Fibroblast of lung (primary cell): Measurements from ENCODE around the gene GFOD2. TPM values are rescaled to one million over a fixed set of nuclear protein-coding genes. Genes with fewer than 3 reads are reported as not detected.

Experiments
- DNase-seq, 2 donors: peaks; one replicate each; pipeline versions ENCODE4 v3.0.0 to v3.0.0-alpha.2; 2010; ENCODE audit warnings: low read depth in 2 of 2
- H2AFZ ChIP-seq: 2 replicates; pipeline ENCODE4 v1.5.1; 2012; ENCODE audit warnings: low read length, control low read depth, inconsistent platforms
- H3K27ac ChIP-seq: 2 replicates; pipeline ENCODE4 v1.5.1; 2011; ENCODE audit warnings: low read length, control low read depth; ENCODE audit not compliant: insufficient read depth
- H3K27me3 ChIP-seq: 2 replicates; pipeline ENCODE4 v1.5.1; 2011; ENCODE audit warnings: mild to moderate bottlenecking, low read length; ENCODE audit not compliant: control insufficient read depth, insufficient read depth
- H3K36me3 ChIP-seq: 2 replicates; pipeline ENCODE4 v1.5.1; 2011; ENCODE audit warnings: low read length; ENCODE audit not compliant: control insufficient read depth, insufficient read depth
- H3K4me1 ChIP-seq: 2 replicates; pipeline ENCODE4 v1.5.1; 2011; ENCODE audit warnings: low read length; ENCODE audit not compliant: control insufficient read depth, insufficient read depth; ENCODE audit errors: extremely low read depth
- H3K4me2 ChIP-seq: 2 replicates; pipeline ENCODE4 v1.5.1; 2011; ENCODE audit warnings: low read length, control low read depth; ENCODE audit not compliant: insufficient read depth; ENCODE audit errors: extremely low read depth
- H3K4me3 ChIP-seq, 4 experiments: fragments of 200-600 bp in 1 of 4; sonication (generic) in 1 of 4; replicated peaks in 1 of 4; 2 replicates each; pipeline ENCODE4 v1.5.1; 2011 to 2016; ENCODE audit warnings: low read length in 4 of 4, low read depth in 3 of 4, mild to moderate bottlenecking in 3 of 4, control low read depth in 2 of 4, inconsistent platforms in 1 of 4, mixed read lengths in 1 of 4; ENCODE audit not compliant: insufficient read depth in 1 of 4; ENCODE audit errors: control extremely low read depth in 1 of 4
- H3K79me2 ChIP-seq: 2 replicates; pipeline ENCODE4 v1.5.1; 2012; ENCODE audit warnings: mild to moderate bottlenecking, low read length, inconsistent platforms; ENCODE audit not compliant: control insufficient read depth, insufficient read depth
- H3K9ac ChIP-seq: 2 replicates; pipeline ENCODE4 v1.5.1; 2011; ENCODE audit warnings: mild to moderate bottlenecking, low read length, control low read depth; ENCODE audit not compliant: insufficient read depth
- H3K9me3 ChIP-seq: 2 replicates; pipeline ENCODE4 v1.5.1; 2012; ENCODE audit warnings: low read depth, low read length; ENCODE audit not compliant: control insufficient read depth, insufficient read depth
- H4K20me1 ChIP-seq: 2 replicates; pipeline ENCODE4 v1.5.1; 2011; ENCODE audit warnings: low read length; ENCODE audit not compliant: control insufficient read depth, insufficient read depth; ENCODE audit errors: extremely low read depth
- EZH2 ChIP-seq: IDR thresholded peaks from 2 replicates; pipeline ENCODE4 v1.5.1; 2012; ENCODE audit warnings: low read length, control low read depth, mild to moderate bottlenecking; ENCODE audit errors: missing control alignments
- polyA plus RNA-seq, 2 donors: library from polyadenylated mRNA; depleted of rRNA in 1 of 2; stranded (reverse) in 1 of 2; unstranded in 1 of 2; fragments of >200 nt; gene quantifications; 2 replicates each; pipeline ENCODE4 v1.2.1, GENCODE V29; 2011 to 2012; ENCODE audit warnings: missing spikeins in 1 of 2
- total RNA-seq: library from RNA; depleted of rRNA; stranded (reverse); fragments of >200 nt; gene quantifications from 2 replicates; pipeline ENCODE4 v1.2.1, GENCODE V29; 2014
- TF ChIP-seq, protein P1 (sequence below), 2 donors: IDR thresholded peaks in 1 of 2; conservative IDR thresholded peaks in 1 of 2; 1 replicate in 1 of 2; 2 replicates in 1 of 2; pipeline ENCODE4 v1.5.1; 2011 to 2012; ENCODE audit warnings: low read length in 2 of 2, control low read depth in 1 of 2, inconsistent platforms in 1 of 2, low read depth in 1 of 2, mild to moderate bottlenecking in 1 of 2

The GFOD2 gene
- total and polyA plus RNA-seq, 2 donors (not counting 1 experiment from before 2014, with no cell fraction given): 9.2 to 15.2 TPM

DNA sequence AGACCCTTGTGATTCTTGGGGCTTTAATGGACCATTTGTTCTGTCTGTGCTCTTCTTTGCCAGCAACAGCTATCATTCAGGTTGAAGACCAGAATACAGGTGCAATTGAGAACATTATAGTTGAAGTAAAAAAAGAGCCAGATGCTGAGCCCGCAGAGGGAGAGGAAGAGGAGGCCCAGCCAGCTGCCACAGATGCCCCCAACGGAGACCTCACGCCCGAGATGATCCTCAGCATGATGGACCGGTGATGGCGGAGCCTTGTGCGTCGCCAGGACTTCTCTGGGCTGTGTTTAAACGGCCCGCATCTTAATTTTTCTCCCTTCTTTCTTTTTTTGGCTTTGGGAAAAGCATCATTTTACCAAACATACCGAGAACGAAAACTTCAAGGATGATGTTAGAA is 81.5 kb downstream of the GFOD2 start:
- Histone ChIP-seq H3K4me1 (no peaks in the 10 kb centered on the region), H3K36me3 (no peaks in the 10 kb centered on the region), H3K27ac (no peak overlapping the region), H3K4me3 (no peak overlapping the region), H3K79me2 (no peaks in the 10 kb centered on the region), H3K9ac (no peak overlapping the region), H3K9me3 (no peaks in the 10 kb centered on the region), H4K20me1 (no peaks in the 10 kb centered on the region), H3K27me3 (no peaks in the 10 kb centered on the region), H2AFZ (no peak overlapping the region), H3K4me2 (no peak overlapping the region)
- TF ChIP-seq, protein P1, sequence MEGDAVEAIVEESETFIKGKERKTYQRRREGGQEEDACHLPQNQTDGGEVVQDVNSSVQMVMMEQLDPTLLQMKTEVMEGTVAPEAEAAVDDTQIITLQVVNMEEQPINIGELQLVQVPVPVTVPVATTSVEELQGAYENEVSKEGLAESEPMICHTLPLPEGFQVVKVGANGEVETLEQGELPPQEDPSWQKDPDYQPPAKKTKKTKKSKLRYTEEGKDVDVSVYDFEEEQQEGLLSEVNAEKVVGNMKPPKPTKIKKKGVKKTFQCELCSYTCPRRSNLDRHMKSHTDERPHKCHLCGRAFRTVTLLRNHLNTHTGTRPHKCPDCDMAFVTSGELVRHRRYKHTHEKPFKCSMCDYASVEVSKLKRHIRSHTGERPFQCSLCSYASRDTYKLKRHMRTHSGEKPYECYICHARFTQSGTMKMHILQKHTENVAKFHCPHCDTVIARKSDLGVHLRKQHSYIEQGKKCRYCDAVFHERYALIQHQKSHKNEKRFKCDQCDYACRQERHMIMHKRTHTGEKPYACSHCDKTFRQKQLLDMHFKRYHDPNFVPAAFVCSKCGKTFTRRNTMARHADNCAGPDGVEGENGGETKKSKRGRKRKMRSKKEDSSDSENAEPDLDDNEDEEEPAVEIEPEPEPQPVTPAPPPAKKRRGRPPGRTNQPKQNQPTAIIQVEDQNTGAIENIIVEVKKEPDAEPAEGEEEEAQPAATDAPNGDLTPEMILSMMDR (conservative IDR thresholded peaks at IDR 0.05 in 1 of 2, IDR thresholded peaks at IDR 0.05 in 1 of 2; ENCODE audit: low read depth in 1 of 2, low read length in 2 of 2): no peak
- DNase-seq: no peak

DNA sequence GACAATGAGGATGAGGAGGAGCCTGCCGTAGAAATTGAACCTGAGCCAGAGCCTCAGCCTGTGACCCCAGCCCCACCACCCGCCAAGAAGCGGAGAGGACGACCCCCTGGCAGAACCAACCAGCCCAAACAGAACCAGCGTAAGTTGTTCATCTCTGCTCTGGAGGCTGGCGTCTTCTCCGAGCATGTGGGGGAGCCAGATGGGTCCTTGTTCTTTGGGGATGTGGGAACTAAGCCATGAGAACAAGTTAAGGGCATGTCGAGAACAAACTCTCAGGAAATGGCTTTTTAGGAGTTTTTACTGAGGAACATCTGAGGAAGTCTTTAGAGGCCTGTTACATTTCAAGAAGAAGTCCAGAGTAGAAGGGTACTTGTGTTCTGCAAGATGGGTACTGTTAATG is 82.4 kb downstream of the GFOD2 start:
- Histone ChIP-seq H3K36me3 (peaks cover under 1% of the 10 kb centered on the region), H4K20me1 (no peaks in the 10 kb centered on the region), H3K4me1 (no peaks in the 10 kb centered on the region), H3K4me3 (no peak overlapping the region), H3K9ac (no peak overlapping the region), H3K4me2 (no peak overlapping the region), H3K9me3 (no peaks in the 10 kb centered on the region), H2AFZ (no peak overlapping the region), H3K79me2 (no peaks in the 10 kb centered on the region), H3K27me3 (no peaks in the 10 kb centered on the region), H3K27ac (no peak overlapping the region)
- TF ChIP-seq EZH2: no peak
- TF ChIP-seq, protein P1 (conservative IDR thresholded peaks at IDR 0.05 in 1 of 2, IDR thresholded peaks at IDR 0.05 in 1 of 2; ENCODE audit: low read depth in 1 of 2, low read length in 2 of 2): no peak
- no peak for DNase-seq

DNA sequence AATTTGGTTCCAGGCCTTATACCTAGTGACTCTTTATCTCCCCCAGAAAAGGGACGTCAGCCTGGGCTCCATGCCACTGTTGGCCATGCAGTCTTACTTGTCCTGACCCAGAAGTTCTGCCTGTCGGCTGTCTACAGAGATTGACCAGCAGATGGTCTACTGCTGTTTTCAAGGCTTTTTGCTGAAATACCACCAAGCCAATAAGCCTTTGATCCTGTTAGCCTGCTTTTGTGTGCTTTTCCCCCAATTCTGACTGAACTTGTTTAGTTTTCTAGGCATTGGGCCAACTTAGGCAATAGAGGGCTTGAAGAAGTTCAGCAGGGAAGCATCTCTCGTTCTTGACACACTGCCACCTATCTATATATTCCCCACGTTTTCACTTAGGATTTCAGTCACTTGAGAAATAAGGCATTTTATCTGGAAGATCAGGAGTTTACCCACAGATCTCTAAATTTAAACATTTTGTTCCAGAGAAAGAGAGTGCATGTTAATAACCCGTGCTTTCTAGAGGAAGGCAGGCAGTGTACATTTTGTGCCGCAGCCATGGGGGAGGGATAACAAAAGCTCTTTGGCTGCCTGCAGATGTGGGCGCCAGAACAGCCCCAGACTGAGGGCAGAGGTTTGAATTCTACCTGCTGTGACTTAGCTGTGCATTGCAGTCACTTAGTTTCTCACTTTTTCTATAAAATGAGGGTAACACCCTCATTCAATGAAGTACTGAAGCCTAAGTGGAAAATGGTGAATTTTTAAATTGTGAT is 86.5 kb downstream of the GFOD2 start:
- Histone ChIP-seq H3K4me2 (no peak overlapping the region), H3K27ac (no peak overlapping the region), H3K9me3 (no peaks in the 10 kb centered on the region), H3K4me1 (no peaks in the 10 kb centered on the region), H3K27me3 (no peaks in the 10 kb centered on the region), H3K4me3 (no peak overlapping the region), H3K9ac (no peak overlapping the region), H3K79me2 (no peaks in the 10 kb centered on the region), H3K36me3 (peaks cover 9% of the 10 kb centered on the region), H4K20me1 (no peaks in the 10 kb centered on the region), H2AFZ (no peak overlapping the region)
- peak in 1 of 2 donors; percentile 82 for DNase-seq
- no peak for TF ChIP-seq EZH2
- TF ChIP-seq, protein P1 (conservative IDR thresholded peaks at IDR 0.05 in 1 of 2, IDR thresholded peaks at IDR 0.05 in 1 of 2; ENCODE audit: low read depth in 1 of 2, low read length in 2 of 2): no peak
